ENCODE measurements around the gene CNTNAP4. TPM values are rescaled to one million over a fixed set of nuclear protein-coding genes. Genes with fewer than 3 reads are reported as not detected.

CNTNAP4 gene
- total and polyA plus RNA-seq, 2 of the 8 experiments (the other 6 are each of a cell fraction or from before 2014, with no cell fraction given), result not detected

DNA sequence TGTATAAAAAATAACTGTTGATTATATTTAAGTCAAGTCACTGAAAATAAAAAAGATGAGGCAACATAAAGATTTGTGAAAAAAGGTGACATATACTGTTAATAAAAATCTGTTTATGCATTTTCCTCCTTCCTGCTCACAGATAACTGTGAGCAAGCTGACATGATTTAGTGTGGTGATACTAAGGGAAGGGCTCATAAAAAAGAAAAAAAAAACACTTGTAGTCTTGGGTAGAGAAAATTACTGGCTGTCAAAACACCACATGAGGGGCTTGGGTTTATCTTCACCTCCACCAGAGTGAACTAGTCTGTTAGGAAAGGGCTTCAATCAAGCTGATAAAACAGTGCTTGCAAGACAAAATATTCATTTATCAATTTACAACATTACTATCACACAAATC, 247.6 kb downstream of the CNTNAP4 start (continued):
- TF ChIP-seq, protein P1, sequence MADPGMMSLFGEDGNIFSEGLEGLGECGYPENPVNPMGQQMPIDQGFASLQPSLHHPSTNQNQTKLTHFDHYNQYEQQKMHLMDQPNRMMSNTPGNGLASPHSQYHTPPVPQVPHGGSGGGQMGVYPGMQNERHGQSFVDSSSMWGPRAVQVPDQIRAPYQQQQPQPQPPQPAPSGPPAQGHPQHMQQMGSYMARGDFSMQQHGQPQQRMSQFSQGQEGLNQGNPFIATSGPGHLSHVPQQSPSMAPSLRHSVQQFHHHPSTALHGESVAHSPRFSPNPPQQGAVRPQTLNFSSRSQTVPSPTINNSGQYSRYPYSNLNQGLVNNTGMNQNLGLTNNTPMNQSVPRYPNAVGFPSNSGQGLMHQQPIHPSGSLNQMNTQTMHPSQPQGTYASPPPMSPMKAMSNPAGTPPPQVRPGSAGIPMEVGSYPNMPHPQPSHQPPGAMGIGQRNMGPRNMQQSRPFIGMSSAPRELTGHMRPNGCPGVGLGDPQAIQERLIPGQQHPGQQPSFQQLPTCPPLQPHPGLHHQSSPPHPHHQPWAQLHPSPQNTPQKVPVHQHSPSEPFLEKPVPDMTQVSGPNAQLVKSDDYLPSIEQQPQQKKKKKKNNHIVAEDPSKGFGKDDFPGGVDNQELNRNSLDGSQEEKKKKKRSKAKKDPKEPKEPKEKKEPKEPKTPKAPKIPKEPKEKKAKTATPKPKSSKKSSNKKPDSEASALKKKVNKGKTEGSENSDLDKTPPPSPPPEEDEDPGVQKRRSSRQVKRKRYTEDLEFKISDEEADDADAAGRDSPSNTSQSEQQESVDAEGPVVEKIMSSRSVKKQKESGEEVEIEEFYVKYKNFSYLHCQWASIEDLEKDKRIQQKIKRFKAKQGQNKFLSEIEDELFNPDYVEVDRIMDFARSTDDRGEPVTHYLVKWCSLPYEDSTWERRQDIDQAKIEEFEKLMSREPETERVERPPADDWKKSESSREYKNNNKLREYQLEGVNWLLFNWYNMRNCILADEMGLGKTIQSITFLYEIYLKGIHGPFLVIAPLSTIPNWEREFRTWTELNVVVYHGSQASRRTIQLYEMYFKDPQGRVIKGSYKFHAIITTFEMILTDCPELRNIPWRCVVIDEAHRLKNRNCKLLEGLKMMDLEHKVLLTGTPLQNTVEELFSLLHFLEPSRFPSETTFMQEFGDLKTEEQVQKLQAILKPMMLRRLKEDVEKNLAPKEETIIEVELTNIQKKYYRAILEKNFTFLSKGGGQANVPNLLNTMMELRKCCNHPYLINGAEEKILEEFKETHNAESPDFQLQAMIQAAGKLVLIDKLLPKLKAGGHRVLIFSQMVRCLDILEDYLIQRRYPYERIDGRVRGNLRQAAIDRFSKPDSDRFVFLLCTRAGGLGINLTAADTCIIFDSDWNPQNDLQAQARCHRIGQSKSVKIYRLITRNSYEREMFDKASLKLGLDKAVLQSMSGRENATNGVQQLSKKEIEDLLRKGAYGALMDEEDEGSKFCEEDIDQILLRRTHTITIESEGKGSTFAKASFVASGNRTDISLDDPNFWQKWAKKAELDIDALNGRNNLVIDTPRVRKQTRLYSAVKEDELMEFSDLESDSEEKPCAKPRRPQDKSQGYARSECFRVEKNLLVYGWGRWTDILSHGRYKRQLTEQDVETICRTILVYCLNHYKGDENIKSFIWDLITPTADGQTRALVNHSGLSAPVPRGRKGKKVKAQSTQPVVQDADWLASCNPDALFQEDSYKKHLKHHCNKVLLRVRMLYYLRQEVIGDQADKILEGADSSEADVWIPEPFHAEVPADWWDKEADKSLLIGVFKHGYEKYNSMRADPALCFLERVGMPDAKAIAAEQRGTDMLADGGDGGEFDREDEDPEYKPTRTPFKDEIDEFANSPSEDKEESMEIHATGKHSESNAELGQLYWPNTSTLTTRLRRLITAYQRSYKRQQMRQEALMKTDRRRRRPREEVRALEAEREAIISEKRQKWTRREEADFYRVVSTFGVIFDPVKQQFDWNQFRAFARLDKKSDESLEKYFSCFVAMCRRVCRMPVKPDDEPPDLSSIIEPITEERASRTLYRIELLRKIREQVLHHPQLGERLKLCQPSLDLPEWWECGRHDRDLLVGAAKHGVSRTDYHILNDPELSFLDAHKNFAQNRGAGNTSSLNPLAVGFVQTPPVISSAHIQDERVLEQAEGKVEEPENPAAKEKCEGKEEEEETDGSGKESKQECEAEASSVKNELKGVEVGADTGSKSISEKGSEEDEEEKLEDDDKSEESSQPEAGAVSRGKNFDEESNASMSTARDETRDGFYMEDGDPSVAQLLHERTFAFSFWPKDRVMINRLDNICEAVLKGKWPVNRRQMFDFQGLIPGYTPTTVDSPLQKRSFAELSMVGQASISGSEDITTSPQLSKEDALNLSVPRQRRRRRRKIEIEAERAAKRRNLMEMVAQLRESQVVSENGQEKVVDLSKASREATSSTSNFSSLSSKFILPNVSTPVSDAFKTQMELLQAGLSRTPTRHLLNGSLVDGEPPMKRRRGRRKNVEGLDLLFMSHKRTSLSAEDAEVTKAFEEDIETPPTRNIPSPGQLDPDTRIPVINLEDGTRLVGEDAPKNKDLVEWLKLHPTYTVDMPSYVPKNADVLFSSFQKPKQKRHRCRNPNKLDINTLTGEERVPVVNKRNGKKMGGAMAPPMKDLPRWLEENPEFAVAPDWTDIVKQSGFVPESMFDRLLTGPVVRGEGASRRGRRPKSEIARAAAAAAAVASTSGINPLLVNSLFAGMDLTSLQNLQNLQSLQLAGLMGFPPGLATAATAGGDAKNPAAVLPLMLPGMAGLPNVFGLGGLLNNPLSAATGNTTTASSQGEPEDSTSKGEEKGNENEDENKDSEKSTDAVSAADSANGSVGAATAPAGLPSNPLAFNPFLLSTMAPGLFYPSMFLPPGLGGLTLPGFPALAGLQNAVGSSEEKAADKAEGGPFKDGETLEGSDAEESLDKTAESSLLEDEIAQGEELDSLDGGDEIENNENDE (IDR thresholded peaks at IDR 0.05; ENCODE audit: insufficient replicate concordance, low read length), result no peak
